DLD1 (cell line): ENCODE results near the gene CXCL12.

ENCODE experiments used
- in situ Hi-C: cut with HindIII; loops from 2 replicates; pipeline ENCODE4 v1.10.0; 2017; ENCODE audit warnings: low sequenced_read_pairs

CXCL12 gene

GRCh38 chr10:44399659-44400451, 15.0 kb upstream of the CXCL12 start:
- in situ Hi-C loops, result no loop called here

- in situ Hi-C loops, result no loop called here
These were observed 14.1 kb upstream of the CXCL12 start for GRCh38 chr10:44398747-44399658.

- in situ Hi-C loops, result no loop called here
These were observed 13.4 kb upstream of the CXCL12 start for GRCh38 chr10:44398271-44398670.

- in situ Hi-C loops, result no loop called here
These were observed 12.8 kb upstream of the CXCL12 start for GRCh38 chr10:44397476-44398225.

GRCh38 chr10:44396671-44397191, 11.8 kb upstream of the CXCL12 start:
- in situ Hi-C loops, result no loop called here

- in situ Hi-C loops, result no loop called here
These were observed 11.2 kb upstream of the CXCL12 start for GRCh38 chr10:44395902-44396670.

GRCh38 chr10:44395396-44395795, 10.5 kb upstream of the CXCL12 start:
- in situ Hi-C loops, result no loop called here

GRCh38 chr10:44394696-44395381, 9.9 kb upstream of the CXCL12 start:
- in situ Hi-C loops, result no loop called here

- in situ Hi-C loops, result no loop called here
These were observed 9.1 kb upstream of the CXCL12 start for GRCh38 chr10:44393834-44394547.

- in situ Hi-C loops, result no loop called here
These were observed 8.2 kb upstream of the CXCL12 start for GRCh38 chr10:44393051-44393630.

GRCh38 chr10:44392420-44392819, 7.5 kb upstream of the CXCL12 start:
- in situ Hi-C loops, result no loop called here

GRCh38 chr10:44391981-44392380, 7.1 kb upstream of the CXCL12 start:
- in situ Hi-C loops, result no loop called here

GRCh38 chr10:44390585-44391072, 5.7 kb upstream of the CXCL12 start:
- in situ Hi-C loops, result no loop called here

- in situ Hi-C loops, result no loop called here
These were observed 4.7 kb upstream of the CXCL12 start for GRCh38 chr10:44389556-44389955.

- in situ Hi-C loops, result no loop called here
These were observed 4.3 kb upstream of the CXCL12 start for GRCh38 chr10:44389150-44389549.

GRCh38 chr10:44388641-44389040, 3.7 kb upstream of the CXCL12 start:
- in situ Hi-C loops, result no loop called here

- in situ Hi-C loops, result no loop called here
These were observed 3.0 kb upstream of the CXCL12 start for GRCh38 chr10:44387853-44388251.

GRCh38 chr10:44386546-44387052, 1.7 kb upstream of the CXCL12 start:
- in situ Hi-C loops, result no loop called here
